ENCODE measurements around the gene CBX5.

DNA sequence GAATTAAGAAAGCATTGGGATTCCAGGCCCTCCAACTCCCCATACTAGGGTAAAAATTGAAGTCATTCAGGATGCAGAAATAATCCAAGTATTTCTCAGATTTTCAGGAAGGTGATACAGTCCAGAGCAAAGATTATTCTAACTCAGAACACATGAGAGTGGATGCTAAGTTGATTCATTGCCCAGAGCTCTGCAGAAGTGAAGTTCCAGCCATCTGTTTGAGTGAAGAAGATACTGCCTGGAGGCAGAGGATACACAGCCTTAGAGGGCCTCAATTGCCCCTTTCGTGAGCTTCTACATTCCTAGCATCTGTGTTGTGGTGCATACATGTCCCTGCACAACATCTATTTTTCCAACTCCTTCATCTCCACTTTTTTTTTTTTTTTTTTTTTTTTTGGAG, 54.3 kb downstream of the CBX5 start:
- TF ChIP-seq CHD2 (IDR thresholded peaks at IDR 0.05; ENCODE audit: low read length) (no peak), TEAD4 (IDR thresholded peaks at IDR 0.05; ENCODE audit: low read depth, low read length) (no peak), JUN (IDR thresholded peaks at IDR 0.05; ENCODE audit: low read depth, low read length) (no peak), POLR2A (IDR thresholded peaks at IDR 0.05; ENCODE audit: control extremely low read depth in 1 of 2, low read depth in 2 of 2, low read length in 2 of 2) (no peak), CHD1 (IDR thresholded peaks at IDR 0.05; ENCODE audit: low read depth, low read length) (no peak), SIRT6 (IDR thresholded peaks at IDR 0.05; ENCODE audit: low read length) (no peak), JUND (IDR thresholded peaks at IDR 0.05; ENCODE audit: low read length) (no peak), ATF2 (IDR thresholded peaks at IDR 0.05; ENCODE audit: low read length) (no peak)
- TF ChIP-seq, protein P1, sequence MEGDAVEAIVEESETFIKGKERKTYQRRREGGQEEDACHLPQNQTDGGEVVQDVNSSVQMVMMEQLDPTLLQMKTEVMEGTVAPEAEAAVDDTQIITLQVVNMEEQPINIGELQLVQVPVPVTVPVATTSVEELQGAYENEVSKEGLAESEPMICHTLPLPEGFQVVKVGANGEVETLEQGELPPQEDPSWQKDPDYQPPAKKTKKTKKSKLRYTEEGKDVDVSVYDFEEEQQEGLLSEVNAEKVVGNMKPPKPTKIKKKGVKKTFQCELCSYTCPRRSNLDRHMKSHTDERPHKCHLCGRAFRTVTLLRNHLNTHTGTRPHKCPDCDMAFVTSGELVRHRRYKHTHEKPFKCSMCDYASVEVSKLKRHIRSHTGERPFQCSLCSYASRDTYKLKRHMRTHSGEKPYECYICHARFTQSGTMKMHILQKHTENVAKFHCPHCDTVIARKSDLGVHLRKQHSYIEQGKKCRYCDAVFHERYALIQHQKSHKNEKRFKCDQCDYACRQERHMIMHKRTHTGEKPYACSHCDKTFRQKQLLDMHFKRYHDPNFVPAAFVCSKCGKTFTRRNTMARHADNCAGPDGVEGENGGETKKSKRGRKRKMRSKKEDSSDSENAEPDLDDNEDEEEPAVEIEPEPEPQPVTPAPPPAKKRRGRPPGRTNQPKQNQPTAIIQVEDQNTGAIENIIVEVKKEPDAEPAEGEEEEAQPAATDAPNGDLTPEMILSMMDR (IDR thresholded peaks at IDR 0.05; ENCODE audit: control extremely low read depth in 1 of 3, insufficient read depth in 1 of 3, low read depth in 1 of 3, low read length in 3 of 3), result no peak
